ENCODE measurements around the gene CPSF3.

DNA sequence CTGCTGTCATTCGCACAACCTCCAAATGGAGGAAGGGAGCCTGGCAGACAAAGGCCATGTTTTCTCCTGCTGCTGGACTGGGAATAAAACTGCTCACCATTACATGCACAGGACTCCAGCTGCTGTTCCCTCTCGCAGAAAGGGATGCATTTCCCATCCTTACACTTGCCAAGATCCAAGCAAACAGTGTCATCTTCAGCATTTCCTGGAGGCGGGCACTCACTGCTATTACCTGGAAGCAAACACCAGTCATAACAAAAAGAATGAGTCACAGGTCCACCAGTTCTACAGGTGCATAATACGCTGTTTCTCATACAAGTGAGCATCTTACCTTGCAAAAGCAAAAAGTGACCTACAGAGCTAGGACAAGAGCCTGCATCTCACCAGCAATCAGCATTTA, 73.6 kb downstream of the CPSF3 start:
- TF ChIP-seq, protein P1, sequence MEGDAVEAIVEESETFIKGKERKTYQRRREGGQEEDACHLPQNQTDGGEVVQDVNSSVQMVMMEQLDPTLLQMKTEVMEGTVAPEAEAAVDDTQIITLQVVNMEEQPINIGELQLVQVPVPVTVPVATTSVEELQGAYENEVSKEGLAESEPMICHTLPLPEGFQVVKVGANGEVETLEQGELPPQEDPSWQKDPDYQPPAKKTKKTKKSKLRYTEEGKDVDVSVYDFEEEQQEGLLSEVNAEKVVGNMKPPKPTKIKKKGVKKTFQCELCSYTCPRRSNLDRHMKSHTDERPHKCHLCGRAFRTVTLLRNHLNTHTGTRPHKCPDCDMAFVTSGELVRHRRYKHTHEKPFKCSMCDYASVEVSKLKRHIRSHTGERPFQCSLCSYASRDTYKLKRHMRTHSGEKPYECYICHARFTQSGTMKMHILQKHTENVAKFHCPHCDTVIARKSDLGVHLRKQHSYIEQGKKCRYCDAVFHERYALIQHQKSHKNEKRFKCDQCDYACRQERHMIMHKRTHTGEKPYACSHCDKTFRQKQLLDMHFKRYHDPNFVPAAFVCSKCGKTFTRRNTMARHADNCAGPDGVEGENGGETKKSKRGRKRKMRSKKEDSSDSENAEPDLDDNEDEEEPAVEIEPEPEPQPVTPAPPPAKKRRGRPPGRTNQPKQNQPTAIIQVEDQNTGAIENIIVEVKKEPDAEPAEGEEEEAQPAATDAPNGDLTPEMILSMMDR (IDR thresholded peaks at IDR 0.05; ENCODE audit: insufficient read depth, low read length, poor library complexity, severe bottlenecking) = no peak
- TF ChIP-seq EZH2phosphoT487 (conservative IDR thresholded peaks at IDR 0.05; ENCODE audit: low read length) = no peak
